ENCODE data around the gene C1orf174.

The C1orf174 gene

GRCh38 chr1:3900150-3900968 is at the start of gene C1orf174:
TSS of gene C1orf174 (minus strand) at chr1:3900272. CDS start at chr1:3900186, 86 bp downstream.
- in situ Hi-C loops (cut with HindIII; ENCODE audit: low sequenced_read_pairs) = no loop called here

GRCh38 chr1:3948344-3948743 is 48.3 kb upstream of the C1orf174 start:
- in situ Hi-C loops (cut with HindIII; ENCODE audit: low sequenced_read_pairs) = no loop called here

DNA sequence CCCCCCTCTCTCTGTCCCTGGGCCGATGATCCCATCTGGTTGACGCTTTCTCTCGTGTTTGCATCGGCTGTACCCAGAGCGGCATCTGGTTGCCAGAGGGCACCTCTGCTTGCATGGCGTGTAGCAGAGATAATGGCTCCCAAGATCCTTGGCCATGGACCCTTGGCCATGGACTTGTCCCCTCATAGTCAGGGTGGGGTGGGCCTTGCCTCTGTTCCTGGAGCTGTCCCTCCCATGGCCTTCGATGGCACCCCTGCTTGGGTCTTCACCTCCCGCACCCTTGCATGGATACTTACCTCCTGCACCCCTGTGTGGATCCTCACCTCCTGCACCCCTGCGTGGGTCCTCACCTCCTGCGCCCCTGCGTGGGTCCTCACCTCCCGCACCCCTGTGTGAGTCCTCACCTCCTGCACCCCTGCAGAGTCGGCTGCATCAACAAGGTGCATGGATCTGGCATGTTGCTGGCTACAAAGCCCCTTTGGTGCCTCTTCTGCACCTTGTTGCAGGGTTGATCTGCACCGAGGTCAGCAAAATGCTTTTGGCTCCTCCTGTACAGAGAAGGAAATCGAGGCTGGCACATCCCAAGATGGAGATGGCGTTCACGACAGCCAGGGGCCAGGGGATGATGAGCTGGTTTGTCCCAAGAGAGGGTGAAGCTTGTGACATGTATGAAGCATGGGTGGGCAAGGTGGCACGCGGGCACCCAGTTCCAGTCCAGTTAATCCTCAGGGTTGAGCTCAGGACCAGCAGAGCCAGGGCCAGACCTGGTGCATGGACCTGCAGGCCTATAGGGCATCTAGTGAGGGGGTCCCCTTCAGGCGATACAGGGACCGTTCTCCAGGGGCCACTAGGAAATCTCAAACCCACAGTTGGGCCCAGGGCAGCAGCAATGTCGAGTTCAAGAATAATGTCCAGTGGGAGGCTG is 46.1 kb upstream of the C1orf174 start:
- in situ Hi-C loops (cut with HindIII; ENCODE audit: low sequenced_read_pairs) = no loop called here

GRCh38 chr1:3945222-3945621 is 45.1 kb upstream of the C1orf174 start:
- in situ Hi-C loops (cut with HindIII; ENCODE audit: low sequenced_read_pairs) = no loop called here

- in situ Hi-C loops (cut with HindIII; ENCODE audit: low sequenced_read_pairs) = no loop called here
Measured at GRCh38 chr1:3944578-3945125, 44.6 kb upstream of the C1orf174 start.

DNA sequence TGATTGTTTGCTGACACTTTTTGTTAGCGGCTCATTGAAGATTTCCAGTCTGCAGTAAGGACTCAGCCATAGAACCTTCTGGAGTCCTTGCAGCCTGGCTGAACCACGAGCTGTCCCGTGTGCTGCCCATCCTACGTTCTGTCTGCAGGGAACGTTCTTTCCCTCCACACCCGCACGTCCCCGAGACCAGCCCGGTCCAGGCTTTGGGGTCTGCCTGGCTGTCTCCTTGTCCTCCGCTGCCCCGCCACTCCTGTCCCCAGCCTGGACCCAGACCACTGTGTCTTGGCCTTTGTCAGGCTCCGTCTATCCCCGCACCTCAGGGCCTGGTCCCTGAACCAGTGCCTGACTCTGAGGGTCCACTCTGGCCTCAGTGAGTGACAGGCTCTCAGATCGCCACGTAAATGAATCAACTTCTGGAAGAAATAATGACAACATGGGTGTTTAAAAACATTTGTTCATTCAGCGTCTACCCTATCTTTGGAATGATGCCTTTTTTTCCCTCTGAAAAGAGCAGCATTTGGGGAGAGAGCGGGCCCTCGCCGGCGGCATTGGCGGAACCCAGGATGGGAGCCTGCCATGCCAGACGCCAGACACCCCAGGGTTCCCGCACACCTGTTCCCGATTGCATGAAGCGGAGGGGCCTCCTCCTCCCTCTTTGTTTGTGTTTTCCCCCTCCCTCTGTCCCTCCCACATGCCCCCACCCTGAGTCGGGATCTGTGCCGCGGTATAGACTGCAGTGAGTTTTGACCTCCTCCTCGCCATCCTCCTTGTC is 43.9 kb upstream of the C1orf174 start:
- in situ Hi-C loops (cut with HindIII; ENCODE audit: low sequenced_read_pairs) = no loop called here

DNA sequence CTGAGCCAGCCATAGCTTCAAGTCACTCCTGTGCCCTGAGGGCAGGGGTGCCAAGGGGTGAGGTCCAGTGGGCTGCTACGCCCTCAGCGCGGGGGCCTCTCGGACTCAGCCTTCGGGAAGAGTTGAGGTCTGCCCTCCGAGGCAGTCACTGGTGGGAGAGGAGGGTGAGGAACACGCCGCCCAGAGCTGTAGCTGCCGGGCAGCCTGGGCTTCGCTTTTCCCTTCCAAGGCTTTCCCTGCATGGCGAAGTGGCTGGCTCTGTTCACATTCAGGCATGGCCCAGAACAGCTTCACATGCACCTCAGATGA is 43.0 kb upstream of the C1orf174 start:
- in situ Hi-C loops (cut with HindIII; ENCODE audit: low sequenced_read_pairs) = no loop called here

DNA sequence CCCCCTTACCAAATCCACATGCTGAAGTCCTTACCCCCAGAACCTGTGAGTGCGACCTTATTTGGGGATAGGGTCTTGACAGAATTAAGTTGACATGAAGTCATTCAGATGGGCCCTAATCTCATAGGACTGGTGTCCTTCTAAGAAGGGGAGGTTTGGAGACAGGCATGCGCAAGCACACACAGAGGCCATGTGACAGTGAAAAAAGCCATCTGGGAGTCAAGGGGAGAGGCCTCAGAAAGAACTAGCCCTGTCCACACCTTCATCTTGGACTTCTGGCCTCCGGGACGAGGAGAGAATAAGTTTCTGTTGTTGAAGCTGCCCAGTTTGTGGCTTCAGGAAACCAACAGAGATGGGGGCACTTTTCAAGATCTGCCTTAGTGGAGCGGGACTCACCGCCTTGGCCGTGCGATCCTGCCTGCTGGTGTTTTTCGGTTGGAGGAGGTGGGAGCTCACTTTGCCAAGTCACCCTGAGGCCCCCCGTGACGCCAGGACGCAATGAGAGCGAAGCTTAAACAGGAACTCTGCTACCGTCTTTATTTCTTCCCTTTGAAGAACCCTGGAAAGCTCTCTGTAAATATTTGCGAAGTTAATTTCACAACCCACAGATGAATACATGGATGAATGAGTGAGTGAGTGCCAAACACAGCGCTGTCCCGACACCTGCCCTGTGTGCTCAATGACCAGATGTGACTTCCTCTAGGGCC is 42.5 kb upstream of the C1orf174 start:
- in situ Hi-C loops (cut with HindIII; ENCODE audit: low sequenced_read_pairs) = no loop called here

DNA sequence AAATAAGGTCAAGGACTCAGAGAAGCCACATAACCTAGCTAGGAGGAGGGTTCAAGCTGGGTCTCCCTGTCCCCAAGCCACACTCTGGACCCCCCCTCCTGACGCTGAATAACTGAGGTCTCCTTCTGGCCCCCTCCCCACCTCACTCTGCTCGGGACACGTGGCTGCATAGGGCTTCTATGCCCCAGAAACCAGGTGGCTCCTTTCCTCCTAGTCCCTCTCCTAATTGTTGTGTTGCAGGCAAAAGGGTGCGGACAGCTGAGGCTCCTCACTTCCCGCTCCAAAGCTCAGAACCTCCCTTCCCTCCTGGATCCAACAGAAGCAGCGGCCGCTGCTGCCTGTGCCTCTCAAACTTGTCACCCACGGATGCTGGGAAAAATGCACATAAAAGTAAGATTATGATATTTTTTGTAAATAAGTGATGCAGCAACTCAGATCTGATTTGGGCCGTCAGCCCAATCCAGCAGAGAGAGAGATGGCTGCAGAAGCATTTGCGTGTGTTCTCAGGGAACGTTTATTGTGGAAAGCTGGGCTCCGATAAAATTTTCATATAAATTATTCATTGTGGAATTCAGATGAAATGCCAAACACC is 40.8 kb upstream of the C1orf174 start:
- in situ Hi-C loops (cut with HindIII; ENCODE audit: low sequenced_read_pairs) = no loop called here

DNA sequence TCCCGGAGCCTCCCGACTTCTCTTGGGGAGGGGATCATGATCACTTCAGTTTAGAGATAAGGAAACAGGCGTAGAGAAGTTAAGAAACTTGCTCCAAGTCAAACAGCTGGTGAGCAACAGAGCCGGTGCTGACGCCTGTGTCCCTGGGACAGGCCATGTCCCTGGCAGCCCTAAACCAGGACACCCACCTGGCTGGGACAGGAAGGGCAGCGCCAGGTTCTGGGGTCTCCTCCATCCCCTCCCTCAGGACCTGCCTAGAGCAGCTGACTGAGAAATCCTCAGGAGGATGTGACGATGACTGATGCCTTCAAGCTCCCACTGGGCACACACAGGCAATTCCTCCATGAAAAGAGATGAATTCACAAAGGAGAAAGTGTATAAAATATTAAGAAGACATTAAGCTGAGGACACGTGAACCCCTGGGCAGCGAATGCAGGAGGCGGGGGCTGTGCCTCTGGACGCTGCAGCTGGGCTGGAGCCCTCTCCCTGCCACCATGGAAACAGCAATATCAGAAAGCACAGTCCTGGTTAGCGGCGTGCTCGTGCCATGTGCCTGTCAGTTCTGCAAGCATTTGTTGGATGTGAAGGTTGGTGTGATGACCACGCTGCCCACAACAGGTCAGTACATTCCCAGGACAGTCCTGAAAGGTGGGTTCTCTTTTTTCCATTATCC is 40.1 kb upstream of the C1orf174 start:
- in situ Hi-C loops (cut with HindIII; ENCODE audit: low sequenced_read_pairs) = no loop called here

DNA sequence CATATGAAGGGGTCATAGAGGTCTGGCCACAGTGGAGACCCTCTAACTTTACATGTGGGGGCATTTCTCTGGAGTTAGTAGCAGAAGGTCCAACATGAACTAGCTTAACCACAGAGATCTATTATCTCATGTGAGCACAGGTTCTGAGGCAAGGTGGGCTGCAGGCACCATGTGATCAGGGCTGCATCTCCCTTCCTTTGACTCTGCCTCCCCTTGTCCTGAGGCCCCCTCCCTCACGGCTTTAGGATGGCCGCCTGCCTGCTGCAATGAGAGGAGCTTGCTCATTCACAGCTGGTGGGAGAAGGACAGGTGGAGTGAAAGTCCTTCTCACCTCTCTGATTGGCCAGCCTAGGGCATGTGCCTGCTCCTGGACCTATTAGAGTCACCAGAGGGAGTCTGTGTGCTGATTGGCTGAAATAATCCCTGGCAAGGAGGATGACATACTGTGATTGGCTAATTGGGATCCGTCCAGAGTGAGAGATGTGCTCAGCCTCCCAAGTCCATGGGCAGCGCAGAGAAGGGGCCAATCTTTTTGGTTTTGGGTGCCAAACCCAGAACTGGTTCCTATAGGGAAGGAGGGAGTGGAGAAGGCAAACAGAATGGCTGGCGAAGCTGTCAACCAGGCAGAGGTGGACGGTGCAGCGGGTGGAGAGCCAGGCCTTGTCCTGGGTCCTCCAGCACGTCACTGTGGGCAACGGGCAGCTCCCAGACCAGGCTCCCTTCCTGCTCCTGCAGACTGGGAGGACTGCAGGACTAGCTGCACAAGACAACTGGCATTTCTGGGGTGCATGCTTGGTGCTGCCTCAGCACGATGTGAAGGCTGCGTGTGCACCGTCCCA is 39.4 kb upstream of the C1orf174 start:
- in situ Hi-C loops (cut with HindIII; ENCODE audit: low sequenced_read_pairs) = loop anchor here (10.0 kb wide), 1 partner anchor 575 kb away; no protein-coding TSS in a partner anchor

DNA sequence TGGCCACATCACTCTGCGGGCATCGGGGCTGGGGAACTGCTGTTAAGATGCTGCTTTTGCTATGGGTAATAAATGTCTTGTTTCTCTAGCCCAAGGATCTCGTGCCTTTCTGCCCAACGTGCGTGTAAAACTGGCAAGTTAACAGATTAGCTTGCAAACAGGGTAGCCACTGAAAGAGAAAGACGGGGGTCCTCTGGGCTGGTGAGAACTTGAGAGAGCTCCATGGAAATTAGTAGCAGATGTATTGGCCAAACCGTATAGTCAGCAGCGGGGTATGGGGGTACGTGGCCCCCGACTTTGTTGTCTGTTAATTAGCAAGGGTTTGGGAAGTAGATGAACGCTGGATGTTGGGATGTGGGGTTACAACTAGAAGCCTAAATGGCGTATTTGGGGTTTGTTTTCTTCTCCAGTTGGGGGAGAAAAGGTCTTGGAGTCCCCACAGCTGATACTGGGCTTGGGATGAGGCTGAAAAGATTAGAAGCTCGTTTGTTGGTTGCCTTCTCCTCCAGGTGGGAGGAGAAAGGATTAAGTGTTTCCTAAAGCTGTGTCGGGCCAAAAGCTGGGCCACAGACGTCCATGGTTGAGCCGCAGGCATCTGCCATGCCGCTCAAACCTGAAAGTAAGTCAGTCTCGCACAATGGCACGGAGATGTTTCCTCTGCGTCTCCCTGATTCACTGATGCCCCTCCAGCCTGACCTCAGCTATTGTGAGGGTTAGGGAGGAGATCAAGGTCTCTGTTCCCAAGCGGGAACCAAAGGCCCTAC is 32.3 kb upstream of the C1orf174 start:
- in situ Hi-C loops (cut with HindIII; ENCODE audit: low sequenced_read_pairs) = loop anchor here (10.0 kb wide), 1 partner anchor 568 kb away; no protein-coding TSS in a partner anchor

DNA sequence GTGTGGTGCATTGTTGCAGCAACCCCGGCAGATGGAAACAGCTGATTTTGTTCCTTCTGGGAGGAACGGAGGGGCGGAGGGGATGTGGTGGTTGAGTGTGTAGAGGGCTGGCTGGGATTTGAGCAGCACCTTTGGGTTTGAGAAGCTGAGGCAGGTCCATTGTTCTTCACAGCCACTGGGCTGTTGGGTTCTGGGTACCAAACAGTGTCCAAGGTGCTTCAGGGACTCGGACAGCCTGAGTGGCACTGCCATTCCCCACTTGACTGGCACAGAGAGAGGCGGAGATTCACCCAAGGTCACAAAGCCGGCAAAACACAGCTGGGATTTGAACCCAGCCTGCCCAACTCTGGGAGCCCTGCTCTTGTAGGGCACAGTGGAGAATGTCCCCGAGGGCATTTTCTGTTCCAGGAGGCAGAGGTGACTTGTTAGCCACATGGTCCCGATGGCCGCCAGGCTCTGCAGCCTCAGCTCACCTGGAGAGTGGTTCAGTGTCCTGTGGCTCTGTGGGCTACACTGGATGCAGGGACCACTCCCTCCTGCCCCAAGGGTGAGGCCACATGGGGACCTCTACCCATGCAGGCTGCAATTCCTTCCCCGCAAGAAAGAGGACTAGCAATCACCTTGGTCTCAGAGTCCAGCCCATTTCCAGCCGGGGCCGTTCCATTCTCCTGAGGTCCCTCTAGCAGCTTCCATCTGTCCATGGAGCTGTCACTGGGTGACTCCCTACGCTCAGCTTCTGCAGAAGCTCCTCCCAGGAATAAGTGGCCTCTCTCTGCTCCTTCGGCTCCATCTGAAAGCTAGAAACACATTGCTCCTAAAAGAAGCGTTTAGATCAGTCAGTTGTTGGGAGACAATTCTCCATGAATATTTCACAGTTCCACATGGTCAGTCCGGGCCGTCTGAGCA is 31.2 kb upstream of the C1orf174 start:
- in situ Hi-C loops (cut with HindIII; ENCODE audit: low sequenced_read_pairs) = loop anchor here (10.0 kb wide), 1 partner anchor 566 kb away; no protein-coding TSS in a partner anchor

GRCh38 chr1:3930301-3931006 is 30.4 kb upstream of the C1orf174 start:
- in situ Hi-C loops (cut with HindIII; ENCODE audit: low sequenced_read_pairs) = loop anchor here (10.0 kb wide), 1 partner anchor 566 kb away; no protein-coding TSS in a partner anchor

GRCh38 chr1:3929126-3929525 is 29.1 kb upstream of the C1orf174 start:
- in situ Hi-C loops (cut with HindIII; ENCODE audit: low sequenced_read_pairs) = no loop called here

- in situ Hi-C loops (cut with HindIII; ENCODE audit: low sequenced_read_pairs) = no loop called here
Measured at GRCh38 chr1:3928586-3928985, 28.5 kb upstream of the C1orf174 start.
